GM21526 (cell line): ENCODE results near the gene ALG14.
"Not testable (repeated sequence)": the region's sequence is repeated elsewhere in the genome, so short reads cannot be mapped to it uniquely, and the experiment has no call there.

Experiments
- ATAC-seq: cut with Tn5 transposase; IDR thresholded peaks from one replicate; pipeline ENCODE4 v1.9.1; 2021; ENCODE audit warnings: moderate library complexity; ENCODE audit not compliant: unreplicated experiment, low FRiP score

ALG14 gene, protein sequence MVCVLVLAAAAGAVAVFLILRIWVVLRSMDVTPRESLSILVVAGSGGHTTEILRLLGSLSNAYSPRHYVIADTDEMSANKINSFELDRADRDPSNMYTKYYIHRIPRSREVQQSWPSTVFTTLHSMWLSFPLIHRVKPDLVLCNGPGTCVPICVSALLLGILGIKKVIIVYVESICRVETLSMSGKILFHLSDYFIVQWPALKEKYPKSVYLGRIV

DNA sequence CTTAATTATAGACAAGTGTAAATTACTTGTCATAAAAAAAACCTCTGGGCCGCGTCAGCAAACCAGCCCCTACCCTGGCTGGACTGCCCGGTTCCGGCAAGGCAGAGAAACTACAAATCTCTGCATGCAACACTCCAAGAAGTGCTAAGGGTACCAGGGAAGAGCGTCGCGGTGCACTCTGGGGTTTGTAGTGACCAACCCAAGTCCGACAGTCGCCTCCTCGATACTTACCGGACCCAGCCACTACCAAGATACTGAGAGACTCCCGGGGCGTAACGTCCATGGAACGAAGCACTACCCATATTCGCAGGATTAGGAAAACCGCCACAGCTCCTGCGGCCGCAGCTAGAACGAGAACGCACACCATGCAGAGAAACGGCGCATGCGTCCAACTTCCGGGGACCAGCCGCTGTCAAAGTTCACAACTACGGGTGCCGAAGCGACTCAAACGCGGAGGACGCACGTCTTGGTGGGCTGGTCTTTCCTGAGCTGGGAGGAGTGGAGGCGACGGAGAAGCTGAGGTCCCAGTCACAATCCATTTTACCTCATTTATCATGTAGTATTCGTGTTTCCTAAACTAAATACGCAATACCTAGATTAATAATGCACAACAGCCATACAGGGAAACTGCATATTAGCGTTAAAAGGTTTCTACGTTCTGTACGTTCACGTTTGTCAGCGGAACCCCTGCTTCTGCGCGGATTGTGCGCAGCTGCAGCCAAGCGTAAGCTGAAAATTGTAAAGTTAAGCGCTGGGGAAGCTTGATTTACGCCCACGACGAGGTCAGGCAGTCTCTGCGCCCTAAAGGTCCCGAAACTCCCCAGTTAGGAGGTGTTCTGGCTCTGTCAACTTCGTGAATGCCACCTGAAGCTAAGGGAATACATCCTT lies at the start of gene ALG14:
Gene ALG14 (minus strand): TSS at position 420 of the 888 bp plus-strand sequence. CDS start 53 bp downstream, at position 367.
- peak; percentile 97 for ATAC-seq

DNA sequence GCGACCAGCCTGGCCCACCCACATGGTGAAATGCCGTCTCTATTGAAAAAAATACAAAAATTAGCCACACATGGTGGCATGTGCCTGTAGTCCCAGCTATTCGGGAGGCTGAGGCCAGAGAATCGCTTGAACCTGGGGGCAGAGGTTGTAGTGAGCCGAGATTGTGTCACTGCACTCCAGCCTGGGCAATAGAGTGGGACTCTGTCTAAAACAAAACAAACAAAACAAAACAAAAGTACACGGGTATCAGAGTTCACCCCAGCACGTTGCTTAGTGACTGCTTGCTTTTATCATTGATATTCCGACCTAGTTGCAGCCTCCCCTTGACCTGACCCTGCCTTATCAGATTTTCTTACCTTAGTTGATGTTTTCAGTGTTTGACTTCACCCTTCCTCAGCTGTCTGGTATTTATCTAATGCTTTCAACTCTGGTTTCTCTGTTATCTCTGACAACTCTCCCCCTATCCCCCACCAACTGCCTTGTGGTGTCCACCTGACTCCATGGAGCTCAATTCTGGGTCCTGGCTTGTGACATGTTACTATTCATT lies 49.5 kb upstream of the ALG14 start:
- ATAC-seq = no peak

DNA sequence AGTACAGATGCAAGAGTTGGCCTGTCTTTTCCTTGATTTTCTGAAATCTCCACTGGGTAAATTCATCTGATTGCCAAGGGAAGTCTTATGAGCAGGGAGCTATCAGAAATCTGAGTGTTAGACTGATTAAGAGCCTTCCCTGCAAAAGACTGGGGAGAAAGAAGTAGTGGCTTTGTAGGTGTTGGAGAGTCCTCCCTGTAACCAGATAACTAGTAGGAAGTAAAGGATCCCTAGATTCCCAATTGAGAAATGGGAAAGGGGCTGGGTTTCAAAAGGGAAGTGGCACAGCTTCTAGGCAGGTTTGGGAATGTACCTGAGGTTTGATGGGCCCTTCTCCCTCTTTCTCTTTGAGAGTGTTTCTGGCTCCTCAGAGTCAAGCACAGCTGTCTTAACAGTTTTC lies 46.5 kb upstream of the ALG14 start:
- ATAC-seq = no peak

DNA sequence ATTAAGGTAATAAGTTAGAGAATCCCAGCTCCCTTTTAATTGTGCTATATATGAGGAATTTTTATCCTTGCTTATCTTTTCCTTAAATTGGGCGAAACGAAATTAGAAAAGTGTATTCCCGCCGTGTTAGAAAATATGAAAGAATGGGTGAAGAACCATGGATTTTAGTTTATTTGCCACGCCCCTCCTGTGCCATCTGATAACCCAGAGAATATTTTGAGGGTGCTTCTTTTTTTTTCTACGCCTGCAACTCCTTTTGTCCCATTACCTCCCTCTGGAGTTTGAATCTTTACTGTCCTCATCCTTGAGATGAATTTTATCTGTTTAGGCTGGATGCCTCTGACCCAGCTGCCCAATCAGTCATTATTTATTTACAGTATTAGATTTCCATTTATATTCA lies 46.0 kb upstream of the ALG14 start:
- no peak for ATAC-seq

DNA sequence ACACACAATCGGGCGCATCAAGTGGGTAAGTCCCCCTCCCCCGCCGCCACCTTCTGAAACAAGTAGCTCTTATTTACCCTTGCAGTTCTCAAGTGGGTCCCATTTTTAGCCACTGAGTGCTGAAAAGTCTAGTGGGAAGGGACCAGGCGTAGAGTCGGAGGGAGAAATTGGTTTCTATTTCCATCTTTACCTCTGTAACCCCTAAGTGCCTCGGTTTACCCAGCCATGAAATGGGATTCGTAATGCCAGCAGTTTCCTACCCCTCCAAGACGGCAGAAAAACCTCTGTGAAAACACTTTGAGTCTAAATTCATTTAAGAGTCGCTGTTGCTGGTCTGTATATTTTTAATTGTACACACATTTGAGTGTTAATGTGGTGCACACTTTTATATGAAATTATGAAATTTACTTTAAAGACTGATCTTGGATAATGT lies 45.3 kb upstream of the ALG14 start:
- no peak for ATAC-seq

DNA sequence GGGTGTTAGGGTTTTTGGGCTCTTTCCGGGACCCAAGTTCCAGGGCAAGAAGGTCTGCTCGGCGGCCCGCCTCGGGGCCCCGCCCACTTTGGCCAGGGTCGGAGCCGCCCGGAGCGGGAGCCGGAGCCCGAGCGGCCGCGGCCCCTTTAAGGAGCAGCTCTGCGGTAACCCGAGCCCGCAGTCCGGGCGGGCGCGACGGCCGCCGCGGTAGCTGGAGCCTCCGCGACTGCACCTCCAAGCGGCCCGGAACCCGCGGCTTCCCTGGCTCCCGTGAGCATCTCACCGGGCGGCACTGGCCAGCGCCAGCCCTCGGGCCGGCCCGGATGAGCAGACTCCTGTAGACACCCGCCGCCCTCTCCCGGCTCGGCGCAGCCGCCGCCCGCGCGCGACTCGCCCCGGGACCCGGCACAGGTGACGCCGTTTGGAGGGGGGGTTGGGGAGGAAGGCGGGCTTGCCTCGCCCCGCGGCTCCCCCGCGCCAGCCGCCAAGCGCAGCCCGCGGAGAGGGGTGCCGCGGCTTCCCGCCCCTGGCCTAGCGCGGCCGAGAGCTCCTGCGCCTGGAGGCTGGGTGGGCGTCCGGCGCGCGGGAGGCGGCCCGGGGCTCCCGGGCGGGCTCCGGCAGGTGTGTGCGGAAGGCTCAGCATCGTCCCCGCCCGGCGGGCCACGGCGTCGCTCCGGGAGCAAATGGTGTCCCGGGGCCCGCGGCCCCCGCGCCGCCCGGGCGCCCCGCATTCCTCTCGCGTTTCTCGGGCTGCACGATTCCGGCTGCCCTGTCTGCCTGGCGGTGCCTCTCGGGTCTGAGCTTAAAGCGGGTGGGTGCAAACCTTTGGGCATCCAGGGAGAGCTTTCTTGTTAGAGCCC lies 44.7 kb upstream of the ALG14 start, which contains the start of gene TLCD4:
Gene TLCD4 (plus strand): TSS at position 149 of the 860 bp plus-strand sequence. CDS start 26,547 bp downstream, outside the sequence.
- peak; percentile 65 for ATAC-seq

DNA sequence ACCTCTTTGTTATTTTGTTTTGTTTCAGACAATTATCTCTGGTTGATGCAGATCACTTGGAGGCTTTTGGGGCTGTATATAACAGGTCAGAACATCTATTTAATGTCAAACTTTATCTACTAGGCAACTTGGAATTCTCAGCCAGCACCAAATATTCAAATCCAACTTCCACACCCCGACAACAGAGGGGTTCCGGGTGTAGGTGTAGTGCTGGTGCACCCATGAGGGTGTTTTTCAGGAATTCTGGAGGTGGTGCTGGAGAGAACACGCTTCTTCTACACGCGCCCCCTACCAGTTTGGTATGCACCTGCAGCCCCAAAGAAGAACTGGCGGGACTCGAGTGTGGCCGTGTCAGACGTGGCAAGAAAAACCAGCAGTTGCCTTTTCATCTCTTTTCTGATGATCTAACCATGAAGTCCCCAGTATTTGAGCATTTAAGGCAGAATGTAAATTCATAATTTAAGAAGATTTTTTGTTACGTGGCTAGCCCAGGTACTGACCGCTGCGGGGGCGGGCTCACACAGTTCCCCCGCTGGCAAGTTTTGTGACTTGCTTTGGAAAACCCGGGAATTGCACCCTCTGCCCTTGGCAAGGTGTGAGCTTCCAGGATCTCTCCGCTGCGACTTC lies 43.9 kb upstream of the ALG14 start:
- ATAC-seq = peak; percentile 73

DNA sequence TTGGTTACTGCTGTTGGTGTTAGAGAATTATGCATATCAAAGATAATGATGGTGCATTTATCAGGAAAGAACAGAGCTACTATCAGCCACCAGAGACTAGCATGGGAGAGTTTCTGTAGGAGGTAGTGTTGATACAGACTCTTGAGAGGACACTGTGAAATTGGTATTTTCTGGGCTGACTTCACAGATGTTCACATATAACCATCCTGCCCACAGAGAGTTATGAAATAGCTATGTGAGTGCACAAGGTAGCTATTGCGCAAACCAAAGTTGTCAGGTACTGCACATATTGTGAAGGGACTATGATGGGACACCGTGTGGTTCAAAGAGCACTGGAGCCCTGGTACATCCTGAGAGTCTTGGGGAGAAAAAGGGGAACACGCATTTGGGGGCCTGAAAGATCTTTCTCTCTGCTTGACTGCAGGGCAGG lies 43.0 kb upstream of the ALG14 start:
- ATAC-seq = no peak

DNA sequence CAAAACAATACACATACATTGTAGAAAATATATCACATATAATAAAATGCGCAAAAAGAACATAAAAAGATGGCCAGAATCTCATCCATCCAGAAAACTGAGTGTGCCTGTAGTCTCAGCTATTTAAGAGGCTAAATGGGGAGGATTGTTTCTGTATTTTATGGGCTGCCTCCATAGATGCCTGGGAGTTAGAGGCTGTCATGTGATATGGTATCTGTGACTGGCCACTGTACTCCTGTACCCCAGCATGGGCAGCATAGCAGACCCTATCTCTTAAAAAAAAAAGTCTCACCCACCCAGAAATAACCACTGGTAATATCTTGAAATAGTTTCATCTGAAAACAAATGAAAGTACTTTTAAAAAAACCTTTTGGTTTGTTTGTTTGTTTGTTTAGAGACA lies 40.9 kb upstream of the ALG14 start:
- ATAC-seq = no peak

DNA sequence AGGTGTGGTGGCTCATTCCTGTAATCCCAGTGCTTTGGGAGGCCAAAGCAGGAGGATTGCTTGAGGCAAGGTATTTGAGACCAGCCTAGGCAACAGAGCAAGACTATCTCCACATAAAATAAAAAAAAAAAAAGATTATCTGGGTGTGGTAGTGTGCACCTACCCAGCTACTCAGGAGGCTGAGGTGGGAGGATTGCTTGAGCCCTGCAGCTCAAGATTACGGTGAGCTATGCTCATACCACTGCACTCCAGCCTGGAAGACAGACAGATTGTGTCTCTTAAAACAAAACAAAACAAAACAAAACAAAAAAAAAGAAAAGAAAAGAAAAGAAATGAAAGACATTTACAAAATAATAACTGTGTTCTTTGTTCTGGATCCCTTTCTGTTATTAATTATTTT lies 38.3 kb upstream of the ALG14 start:
- ATAC-seq = no peak

DNA sequence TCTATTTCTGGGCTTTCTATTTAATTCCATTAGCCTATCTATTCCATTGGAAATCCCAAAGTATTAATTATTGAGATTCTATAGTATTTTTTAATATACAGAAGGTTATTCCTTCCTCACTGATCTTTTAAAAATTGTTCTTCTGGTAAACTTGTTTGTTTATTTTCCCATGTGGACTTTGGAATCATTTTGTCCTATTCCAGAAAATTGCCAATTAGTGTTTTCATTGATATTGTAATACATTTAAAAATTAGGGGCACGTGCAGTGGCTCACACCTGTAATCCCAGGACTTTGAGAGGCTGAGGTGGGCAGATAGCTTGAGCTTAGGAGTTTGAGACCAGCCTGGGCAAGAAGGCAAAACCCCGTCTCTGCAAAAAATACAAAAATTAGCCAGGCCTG lies 36.0 kb upstream of the ALG14 start:
- ATAC-seq = no peak

DNA sequence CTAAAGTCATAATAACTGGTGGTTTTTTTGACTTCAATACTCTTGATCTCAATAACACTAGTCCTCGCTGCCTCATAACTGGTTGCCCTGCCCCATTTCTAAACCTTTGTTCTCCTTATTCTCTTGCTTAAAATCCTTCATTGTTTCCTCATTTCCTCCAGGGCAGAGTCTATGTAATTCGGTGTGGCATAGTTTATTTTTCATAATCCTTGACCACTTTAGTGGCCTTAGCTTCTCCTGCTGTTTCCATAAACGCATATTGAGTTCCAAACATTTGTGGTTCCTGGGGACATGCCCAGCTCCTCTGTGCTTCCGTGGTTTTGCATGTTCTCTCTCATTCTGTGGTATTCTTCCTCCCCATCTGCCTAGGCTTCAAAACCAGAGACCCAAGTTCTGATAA lies 25.4 kb upstream of the ALG14 start:
- ATAC-seq = no peak

DNA sequence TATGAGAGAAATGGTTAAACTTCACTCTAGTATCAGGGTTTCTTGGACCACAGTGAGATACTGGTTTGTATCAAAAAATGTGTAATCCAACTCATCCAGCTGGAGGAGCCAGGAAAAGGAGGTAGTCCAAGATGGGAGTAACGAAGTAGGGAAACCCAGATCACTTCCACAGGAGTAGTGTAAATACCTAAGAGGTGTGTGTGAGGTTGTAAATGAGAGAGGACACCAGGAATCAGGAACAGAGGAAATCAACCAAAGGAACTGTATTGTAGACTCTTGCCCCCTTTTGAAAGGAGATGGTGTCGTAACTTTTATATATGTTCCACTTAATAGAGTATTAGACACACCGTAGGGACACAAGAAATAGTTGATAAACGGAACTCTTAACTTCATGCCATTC lies 24.7 kb upstream of the ALG14 start:
- no peak for ATAC-seq

DNA sequence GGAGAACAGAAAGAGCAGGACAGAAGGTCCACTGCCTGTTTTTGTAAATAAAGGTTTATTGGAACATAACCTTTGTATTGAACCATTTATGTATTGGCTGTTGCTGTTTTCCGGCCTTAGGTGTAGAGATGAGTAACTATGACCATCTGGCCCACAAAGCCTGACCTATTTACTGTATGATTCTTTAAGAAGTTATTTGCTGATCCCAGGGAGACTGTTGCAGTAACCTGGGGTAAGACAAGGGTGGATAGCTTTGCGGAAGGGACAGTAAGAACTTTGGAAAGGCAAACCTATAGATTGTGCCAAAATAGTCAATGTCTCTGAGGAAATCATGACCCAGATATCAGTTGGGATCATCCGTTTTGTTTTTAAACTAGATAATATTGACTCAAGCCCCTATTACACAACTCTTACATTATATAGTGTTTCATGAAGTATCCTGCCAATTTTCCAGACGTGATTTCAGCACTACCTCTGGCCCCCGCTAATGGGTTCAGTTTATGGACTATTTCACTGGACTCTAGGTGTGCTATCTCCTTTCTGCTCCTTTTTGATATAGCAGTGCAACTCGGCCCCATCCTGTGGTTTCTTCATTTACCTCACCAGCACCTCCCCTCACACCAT lies 23.6 kb upstream of the ALG14 start:
- ATAC-seq = peak; percentile 39

DNA sequence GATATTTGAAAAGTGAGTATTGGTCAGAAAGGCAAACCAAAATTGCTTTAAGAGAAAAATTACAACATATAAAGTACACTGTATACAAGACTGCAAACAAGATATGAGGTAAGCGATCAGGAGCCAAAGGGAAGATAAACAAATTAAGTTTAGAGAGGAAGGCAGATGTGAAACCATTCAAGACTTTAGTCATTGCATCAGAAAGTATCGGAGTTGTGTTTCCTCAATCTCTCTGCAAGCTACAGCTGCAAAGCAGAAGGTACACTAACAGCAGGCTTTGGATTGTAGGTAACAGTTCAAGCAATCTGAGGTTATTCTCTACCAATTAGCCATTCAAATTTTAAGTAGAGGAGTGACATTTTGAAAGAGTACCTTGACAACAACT lies 23.1 kb upstream of the ALG14 start:
- ATAC-seq = peak; percentile 98

DNA sequence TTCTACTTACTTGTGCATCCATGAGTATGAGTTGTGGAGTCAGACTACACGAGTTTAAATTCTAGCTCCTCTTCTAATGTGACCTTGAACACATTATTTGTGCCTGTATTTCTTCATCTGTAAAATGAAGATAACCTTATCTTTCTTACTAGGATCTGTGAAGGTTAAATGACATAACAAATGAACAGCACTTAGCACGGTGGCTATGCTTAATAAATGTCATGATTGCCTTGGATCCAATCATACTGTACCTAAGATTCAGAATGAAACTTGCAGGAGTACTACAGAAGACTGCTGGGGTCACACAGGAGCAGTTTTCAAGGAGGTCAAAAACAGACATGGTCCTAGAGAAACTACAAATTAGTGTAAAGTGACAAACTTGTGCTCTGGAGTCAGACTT lies 22.2 kb upstream of the ALG14 start:
- no peak for ATAC-seq

DNA sequence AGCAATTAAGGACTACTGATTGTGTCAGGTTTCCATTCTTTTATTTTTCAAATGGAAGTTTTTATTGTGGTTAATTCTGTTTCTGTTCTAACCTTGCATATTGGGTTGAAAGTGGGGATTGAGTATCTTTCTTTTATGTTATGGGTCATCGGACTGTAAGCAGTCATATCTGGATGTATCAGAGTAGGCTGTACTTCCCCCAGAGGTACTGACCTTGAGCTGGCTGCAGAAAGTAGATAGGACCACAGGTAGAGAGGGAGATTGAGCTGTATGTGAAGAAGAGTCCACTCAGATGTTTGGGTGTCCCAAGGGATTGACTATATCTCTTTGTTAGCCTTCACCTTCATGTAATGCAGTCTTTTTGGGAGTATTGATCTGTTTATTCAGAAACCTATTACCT lies 20.5 kb upstream of the ALG14 start:
- ATAC-seq = no peak

DNA sequence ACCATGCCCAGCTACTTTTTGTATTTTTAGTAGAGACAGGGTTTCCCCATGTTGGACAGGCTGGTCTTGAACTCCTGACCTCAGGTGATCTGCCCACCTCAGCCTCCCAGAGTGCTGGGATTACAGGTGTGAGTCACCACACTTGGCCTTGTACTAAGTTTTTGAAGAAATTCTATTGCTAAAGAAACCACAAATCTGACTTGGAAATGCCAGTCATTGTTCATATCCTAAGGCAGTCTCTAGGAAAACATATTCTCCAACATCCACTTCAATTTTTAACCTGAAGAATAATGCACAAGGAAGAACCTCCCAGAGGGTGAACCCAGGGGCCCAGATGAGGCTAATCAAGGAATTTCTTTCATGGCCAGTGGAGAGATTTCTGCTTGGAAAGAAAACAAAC lies 20.1 kb upstream of the ALG14 start:
- ATAC-seq = not testable (repeated sequence)

DNA sequence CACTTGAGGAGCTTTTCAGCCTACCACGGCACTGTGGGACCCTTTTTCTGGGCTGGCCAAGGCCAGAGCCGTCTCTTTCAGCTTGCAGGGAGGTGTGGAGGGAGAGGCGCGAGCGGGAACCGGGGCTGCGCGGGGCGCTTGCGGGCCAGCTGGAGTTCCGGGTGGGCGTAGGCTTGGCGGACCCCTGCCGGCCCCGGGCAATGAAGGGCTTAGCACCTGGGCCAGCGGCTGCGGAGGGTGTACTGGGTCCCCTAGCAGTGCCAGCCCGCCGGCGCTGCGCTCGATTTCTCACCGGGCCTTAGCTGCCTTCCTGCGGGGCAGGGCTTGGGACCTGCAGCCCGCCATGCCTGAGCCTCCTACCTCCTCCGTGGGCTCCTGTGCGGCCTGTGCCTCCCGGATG lies 18.5 kb upstream of the ALG14 start:
- ATAC-seq = not testable (repeated sequence)
